RWPE1 (cell line): ENCODE measurements around the gene CALU.

Source experiments
- CTCF ChIA-PET: fragments of 350-600 bp; sonication (Branson Sonifier 250); formaldehyde crosslinking; extraction: SDS; loops from one replicate; lab custom pipeline; 2021; lab: Yijun Ruan, JAX
- POLR2A ChIA-PET: fragments of 400-600 bp; formaldehyde crosslinking; extraction: SDS; loops from one replicate; lab custom pipeline; 2020; ENCODE audit warnings: antibody characterized with exemption; ENCODE audit not compliant: low non-redundant PET; lab: Yijun Ruan, JAX
- DNase-seq: peaks from one replicate; pipeline ENCODE4 v3.0.0; 2012; ENCODE audit warnings: low spot score
- H3K27ac ChIP-seq: fragments of 450-650 bp; 2 replicates; pipeline ENCODE4 v1.5.1; 2017
- TF ChIP-seq, protein P1 (sequence below): fragments of 450-650 bp; conservative IDR thresholded peaks from 2 replicates; pipeline ENCODE4 v1.5.1; 2017; ENCODE audit warnings: low read depth, mild to moderate bottlenecking

The CALU gene

DNA sequence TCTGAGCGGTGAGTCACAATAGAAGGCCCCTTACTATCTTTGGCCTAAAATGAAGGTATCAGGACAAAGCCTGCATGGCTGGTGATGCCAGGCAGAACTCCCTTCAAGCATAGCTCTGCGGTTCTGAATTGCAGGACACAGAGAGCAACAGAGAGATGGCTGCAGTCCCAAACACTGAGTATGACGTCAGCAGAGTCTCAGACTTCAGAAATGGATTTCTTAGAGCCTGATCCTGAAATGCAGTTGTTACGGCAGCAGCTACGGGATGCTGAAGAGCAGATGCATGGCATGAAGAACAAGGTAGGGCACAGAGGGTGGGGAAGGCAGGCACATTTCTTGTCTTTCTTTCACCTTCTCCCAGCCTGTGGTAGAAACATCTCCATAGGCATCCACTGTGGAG lies 66.1 kb downstream of the CALU start:
- ChIA-PET POLR2A (no interaction called here), CTCF (no interaction called here)
- DNase-seq = no peak
- H3K27ac ChIP-seq = no peak overlapping the region
- TF ChIP-seq, protein P1, sequence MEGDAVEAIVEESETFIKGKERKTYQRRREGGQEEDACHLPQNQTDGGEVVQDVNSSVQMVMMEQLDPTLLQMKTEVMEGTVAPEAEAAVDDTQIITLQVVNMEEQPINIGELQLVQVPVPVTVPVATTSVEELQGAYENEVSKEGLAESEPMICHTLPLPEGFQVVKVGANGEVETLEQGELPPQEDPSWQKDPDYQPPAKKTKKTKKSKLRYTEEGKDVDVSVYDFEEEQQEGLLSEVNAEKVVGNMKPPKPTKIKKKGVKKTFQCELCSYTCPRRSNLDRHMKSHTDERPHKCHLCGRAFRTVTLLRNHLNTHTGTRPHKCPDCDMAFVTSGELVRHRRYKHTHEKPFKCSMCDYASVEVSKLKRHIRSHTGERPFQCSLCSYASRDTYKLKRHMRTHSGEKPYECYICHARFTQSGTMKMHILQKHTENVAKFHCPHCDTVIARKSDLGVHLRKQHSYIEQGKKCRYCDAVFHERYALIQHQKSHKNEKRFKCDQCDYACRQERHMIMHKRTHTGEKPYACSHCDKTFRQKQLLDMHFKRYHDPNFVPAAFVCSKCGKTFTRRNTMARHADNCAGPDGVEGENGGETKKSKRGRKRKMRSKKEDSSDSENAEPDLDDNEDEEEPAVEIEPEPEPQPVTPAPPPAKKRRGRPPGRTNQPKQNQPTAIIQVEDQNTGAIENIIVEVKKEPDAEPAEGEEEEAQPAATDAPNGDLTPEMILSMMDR = no peak

- no peak overlapping the region for H3K27ac ChIP-seq
- no peak for DNase-seq
- POLR2A ChIA-PET = no interaction called here
- CTCF ChIA-PET = no interaction called here
- TF ChIP-seq, protein P1 = no peak
Observed at GRCh38 chr7:128807191-128807590, 68.0 kb downstream of the CALU start.

- ChIA-PET CTCF (no interaction called here), POLR2A (no interaction called here)
- TF ChIP-seq, protein P1 = no peak
- no peak for DNase-seq
- H3K27ac ChIP-seq = no peak overlapping the region
Observed at GRCh38 chr7:128809363-128809762, 70.2 kb downstream of the CALU start.

DNA sequence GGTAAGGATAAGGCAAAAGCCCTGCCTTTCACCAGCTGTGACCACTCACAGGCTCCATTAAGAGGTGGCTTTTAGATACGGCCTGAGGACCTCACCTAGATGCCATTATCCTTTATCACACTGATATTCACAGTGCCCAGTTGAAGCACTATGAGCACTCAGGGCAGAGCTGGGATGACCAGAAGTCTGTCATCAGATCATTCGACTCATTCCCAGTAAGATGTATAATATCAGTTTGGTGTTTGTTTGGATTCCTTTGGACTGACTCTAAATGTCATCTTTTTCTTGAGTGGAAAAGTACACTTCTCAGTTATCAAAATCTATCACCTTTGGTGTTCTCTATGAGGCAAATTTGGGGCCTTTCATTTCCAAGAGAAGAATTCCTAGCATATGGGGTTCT lies 71.3 kb downstream of the CALU start:
- TF ChIP-seq, protein P1 = no peak
- CTCF ChIA-PET = no interaction called here
- POLR2A ChIA-PET = no interaction called here
- DNase-seq = no peak
- H3K27ac ChIP-seq = no peak overlapping the region

DNA sequence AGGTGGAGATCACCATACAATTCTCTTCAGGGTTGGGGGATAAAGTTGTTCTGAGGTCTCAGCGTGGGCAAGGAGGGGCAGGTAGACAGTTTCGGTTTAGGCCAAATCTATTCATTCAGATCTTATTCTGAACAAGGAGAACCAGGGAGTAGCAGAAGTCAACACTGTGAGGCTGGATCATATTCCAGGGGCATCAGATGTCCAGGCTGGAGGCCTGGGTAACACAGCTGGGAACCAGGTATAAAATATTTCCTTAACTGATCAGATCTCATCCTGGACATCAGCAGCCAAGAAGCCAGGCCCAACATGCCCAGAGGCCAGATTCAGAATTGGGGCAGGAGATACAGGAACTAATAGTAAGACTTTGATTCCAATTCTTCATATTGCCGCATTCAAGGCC lies 71.8 kb downstream of the CALU start:
- no peak for DNase-seq
- TF ChIP-seq, protein P1 = no peak
- H3K27ac ChIP-seq = no peak overlapping the region
- POLR2A ChIA-PET = no interaction called here
- CTCF ChIA-PET = no interaction called here

GRCh38 chr7:128811631-128812430 lies 72.7 kb downstream of the CALU start:
- CTCF ChIA-PET = no interaction called here
- DNase-seq = no peak
- H3K27ac ChIP-seq = no peak overlapping the region
- TF ChIP-seq, protein P1 = no peak
- POLR2A ChIA-PET = no interaction called here
